Liver (tissue), 3 donors: ENCODE data around the gene FRAT1.

Experiments used
- CTCF ChIP-seq: fragments of 150-350 bp; IDR thresholded peaks from 2 replicates; pipeline ENCODE4 v1.5.1; 2017; ENCODE audit warnings: improper control_type of control experiment, low read depth, low read length; ENCODE audit not compliant: missing input control
- REST ChIP-seq: IDR thresholded peaks from 2 replicates; pipeline ENCODE4 v1.6.1; 2016; ENCODE audit warnings: antibody characterized with exemption, mild to moderate bottlenecking
- SP1 ChIP-seq: IDR thresholded peaks from 2 replicates; pipeline ENCODE4 v1.6.1; 2018; ENCODE audit warnings: antibody characterized with exemption, mild to moderate bottlenecking
- ZBTB33 ChIP-seq: IDR thresholded peaks from 2 replicates; pipeline ENCODE4 v1.6.1; 2016; ENCODE audit warnings: antibody characterized with exemption
- donor health status: healthy.
- donor health status: healthy.

GRCh38 chr10:97292097-97292861 lies 26.8 kb upstream of the FRAT1 start, which contains the start of gene ARHGAP19:
- peak; percentile 72 for TF ChIP-seq REST
- peak; percentile 3 for TF ChIP-seq CTCF
- TF ChIP-seq ZBTB33: no peak
- TF ChIP-seq SP1: peak; percentile 97
